SK-N-SH (cell line): ENCODE measurements around the gene CD46. TPM values are rescaled to one million over a fixed set of nuclear protein-coding genes. Genes with fewer than 3 reads are reported as not detected.

ENCODE experiments used
- CTCF ChIA-PET: fragments of 300-600, 350-600 bp; formaldehyde crosslinking; extraction: SDS; loops from one replicate; lab custom pipeline; 2021; lab: Yijun Ruan, JAX
- POLR2A ChIA-PET: fragments of 350-600 bp; sonication (Branson Sonifier 250); formaldehyde crosslinking; extraction: SDS; loops from one replicate; lab custom pipeline; 2020; ENCODE audit warnings: antibody characterized with exemption, inconsistent platforms; lab: Yijun Ruan, JAX
- DNase-seq: peaks from one replicate; pipeline ENCODE4 v3.0.0; 2012
- H2AFZ ChIP-seq: fragments of 200-600 bp; sonication (generic); 2 replicates; pipeline ENCODE4 v1.8.1; 2016; ENCODE audit warnings: antibody characterized with exemption, mild to moderate bottlenecking, low read depth
- H3F3A ChIP-seq: fragments of 200-600 bp; sonication (generic); replicated peaks from 2 replicates; pipeline ENCODE3; 2016; ENCODE audit warnings: antibody characterized with exemption, mild to moderate bottlenecking; ENCODE audit not compliant: insufficient read depth
- H3K27ac ChIP-seq, 2 experiments: fragments of 200-500 bp in 1 of 2; fragments of 200-600 bp in 1 of 2; sonication (Bioruptor generic) in 1 of 2; sonication (generic), shearing (Covaris generic) in 1 of 2; 2 replicates each; pipeline versions ENCODE4 v1.5.1 to v1.6.1; 2014 to 2016; ENCODE audit warnings: low read depth in 2 of 2, inconsistent platforms in 1 of 2, low read length in 1 of 2, mild to moderate bottlenecking in 1 of 2, mixed read lengths in 1 of 2
- H3K27me3 ChIP-seq: fragments of 200-600 bp; sonication (generic), shearing (Covaris generic); 2 replicates; pipeline ENCODE4 v1.6.1; 2016; ENCODE audit warnings: mixed run types; ENCODE audit not compliant: insufficient read depth
- H3K36me3 ChIP-seq, 2 experiments: fragments of 200-500 bp in 1 of 2; fragments of 200-600 bp in 1 of 2; sonication (Bioruptor generic) in 1 of 2; sonication (generic) in 1 of 2; replicated peaks in 1 of 2; 2 replicates each; pipeline versions ENCODE3 to v1.5.1; 2014 to 2016; ENCODE audit warnings: low read length in 1 of 2, mild to moderate bottlenecking in 1 of 2; ENCODE audit not compliant: insufficient read depth in 2 of 2, control insufficient read depth in 1 of 2
- H3K4me1 ChIP-seq, 2 experiments: fragments of 200-500 bp in 1 of 2; fragments of 200-600 bp in 1 of 2; sonication (Bioruptor generic) in 1 of 2; sonication (generic), shearing (Covaris generic) in 1 of 2; 2 replicates each; pipeline versions ENCODE4 v1.5.1 to v1.6.1; 2014 to 2016; ENCODE audit warnings: low read depth in 1 of 2, low read length in 1 of 2, mixed run types in 1 of 2; ENCODE audit not compliant: insufficient read depth in 2 of 2, control insufficient read depth in 1 of 2
- H3K4me2 ChIP-seq: fragments of 200-600 bp; sonication (generic), shearing (Covaris generic); 2 replicates; pipeline ENCODE4 v1.6.1; 2017; ENCODE audit warnings: mixed run types
- H3K4me3 ChIP-seq, 2 experiments: fragments of 200-500 bp in 1 of 2; fragments of 200-600 bp in 1 of 2; sonication (Bioruptor generic) in 1 of 2; sonication (generic), shearing (Covaris generic) in 1 of 2; 2 replicates each; pipeline versions ENCODE4 v1.5.1 to v1.8.1; 2014 to 2016; ENCODE audit warnings: low read depth in 2 of 2, inconsistent platforms in 1 of 2, low read length in 1 of 2, mild to moderate bottlenecking in 1 of 2, mixed read lengths in 1 of 2, moderate library complexity in 1 of 2
- H3K79me2 ChIP-seq: fragments of 200-600 bp; sonication (generic); 2 replicates; pipeline ENCODE4 v1.8.1; 2017; ENCODE audit warnings: mild to moderate bottlenecking; ENCODE audit not compliant: insufficient read depth
- H3K9ac ChIP-seq: fragments of 200-600 bp; sonication (generic); 2 replicates; pipeline ENCODE4 v1.6.1; 2017; ENCODE audit warnings: mixed run types
- H3K9me2 ChIP-seq: fragments of 200-600 bp; sonication (generic); 2 replicates; pipeline ENCODE4 v1.6.1; 2017; ENCODE audit warnings: mixed run types
- H3K9me3 ChIP-seq: fragments of 200-600 bp; sonication (generic); 2 replicates; pipeline ENCODE4 v1.6.1; 2017; ENCODE audit warnings: mixed run types, mild to moderate bottlenecking, moderate library complexity
- H4K20me1 ChIP-seq: fragments of 200-600 bp; sonication (generic); 2 replicates; pipeline ENCODE4 v1.6.1; 2017; ENCODE audit warnings: mild to moderate bottlenecking, mixed run types; ENCODE audit not compliant: insufficient read depth
- ELF1 ChIP-seq: IDR thresholded peaks from 2 replicates; pipeline ENCODE4 v1.4.0; 2012
- EZH2phosphoT487 ChIP-seq: fragments of 200-600 bp; sonication (generic); IDR thresholded peaks from 2 replicates; pipeline ENCODE4 v1.6.1; 2017; ENCODE audit warnings: low read depth, mixed run types, mild to moderate bottlenecking, antibody characterized with exemption, moderate library complexity, borderline replicate concordance
- FOXJ3 ChIP-seq: sonication (generic); formaldehyde crosslinking; IDR thresholded peaks from 2 replicates; pipeline ENCODE4 v1.5.1; 2020; ENCODE audit warnings: mild to moderate bottlenecking, missing genetic modification reagents
- GABPA ChIP-seq: IDR thresholded peaks from 2 replicates; pipeline ENCODE4 v1.4.0; 2012; ENCODE audit warnings: low read depth, mild to moderate bottlenecking
- JUND ChIP-seq: IDR thresholded peaks from 2 replicates; pipeline ENCODE4 v1.4.0; 2012
- MXI1 ChIP-seq: IDR thresholded peaks from 2 replicates; pipeline ENCODE4 v1.6.1; 2012; ENCODE audit warnings: mild to moderate bottlenecking, low read depth, low read length, improper control_type of control experiment
- NFIC ChIP-seq: IDR thresholded peaks from 2 replicates; pipeline ENCODE4 v1.4.0; 2012; ENCODE audit warnings: borderline replicate concordance
- NRF1 ChIP-seq: IDR thresholded peaks from 2 replicates; pipeline ENCODE4 v1.6.1; 2012; ENCODE audit warnings: low read depth, mild to moderate bottlenecking, low read length
- POLR2AphosphoS5 ChIP-seq: IDR thresholded peaks from 2 replicates; pipeline ENCODE4 v1.6.1; 2012; ENCODE audit warnings: low read depth, low read length
- RAD21 ChIP-seq: IDR thresholded peaks from 2 replicates; pipeline ENCODE4 v1.6.1; 2012; ENCODE audit warnings: mild to moderate bottlenecking, low read length
- RXRA ChIP-seq: IDR thresholded peaks from 2 replicates; pipeline ENCODE4 v1.4.0; 2012; ENCODE audit warnings: low read depth, mild to moderate bottlenecking, borderline replicate concordance
- SMC3 ChIP-seq: IDR thresholded peaks from 2 replicates; pipeline ENCODE4 v1.6.1; 2012; ENCODE audit warnings: low read depth, low read length, improper control_type of control experiment
- TCF12 ChIP-seq: IDR thresholded peaks from 2 replicates; pipeline ENCODE4 v1.4.0; 2012
- YY1 ChIP-seq: IDR thresholded peaks from 2 replicates; pipeline ENCODE4 v1.4.0; 2012; ENCODE audit warnings: low read depth, mild to moderate bottlenecking
- WGBS: methylation state at CpG from one replicate; pipeline ENCODE4 v1.1.6; 2017; ENCODE audit warnings: low lambda C conversion rate; 5-methylcytosine and 5-hydroxymethylcytosine counted together
- polyA plus RNA-seq, 3 experiments: library from polyadenylated mRNA; depleted of rRNA; stranded (reverse); fragments of >200 nt; gene quantifications; 2 replicates each; pipeline ENCODE4 v1.2.3, GENCODE V29; 2012
- TF ChIP-seq, protein P1 (sequence below): IDR thresholded peaks from 2 replicates; pipeline ENCODE4 v1.4.0; 2012; ENCODE audit warnings: low read depth, borderline replicate concordance
- TF ChIP-seq, protein P2 (sequence below): IDR thresholded peaks from 2 replicates; pipeline ENCODE4 v1.4.0; 2012; ENCODE audit warnings: low read depth, borderline replicate concordance
- TF ChIP-seq, protein P3 (sequence below): fragments of 200-600 bp; sonication (generic); IDR thresholded peaks from 2 replicates; pipeline ENCODE4 v1.6.1; 2017; ENCODE audit warnings: antibody characterized with exemption, mild to moderate bottlenecking, moderate library complexity

CD46 gene
- polyA plus RNA-seq, 1 of the 3 experiments (the other 2 are of a cell fraction), result 56.0 TPM

DNA sequence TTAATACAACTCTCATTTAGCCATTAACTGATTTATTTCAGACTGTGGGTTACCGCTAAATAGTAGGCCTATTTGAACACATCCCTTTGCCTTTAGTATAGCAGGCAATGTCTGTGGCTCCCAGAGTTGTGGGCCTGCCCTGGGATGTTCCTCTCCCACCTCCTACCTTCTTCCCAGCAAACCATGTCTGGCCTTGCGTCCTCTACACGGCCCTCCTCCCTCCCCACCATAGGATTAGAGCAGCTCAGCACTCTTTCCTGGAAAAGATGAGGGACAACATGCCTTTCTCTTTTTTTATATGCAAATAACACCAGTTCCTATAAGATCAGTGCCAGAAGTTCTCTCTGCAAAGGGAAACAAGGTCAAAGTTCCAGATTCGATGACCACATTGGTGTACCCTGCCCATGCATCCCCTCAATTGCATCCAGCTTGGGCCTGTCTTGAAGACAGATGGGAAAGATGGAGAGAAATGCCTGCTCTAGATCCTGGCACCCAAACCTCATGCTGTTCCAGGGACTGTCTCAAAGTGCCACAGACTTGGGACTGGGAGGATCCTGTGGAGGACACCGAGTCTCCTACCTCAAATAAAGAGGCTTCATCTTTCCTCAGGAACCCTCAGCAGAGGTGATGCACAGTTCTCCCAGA lies 57.2 kb downstream of the CD46 start:
- 94% methylated on average over 4 of the region's 5 CpGs for WGBS
- no peaks in the 10 kb centered on the region for H4K20me1 ChIP-seq
- peaks cover 0 to 7% of the 10 kb centered on the region in 2 experiments; a peak in 2 of 4 replicates for H3K4me1 ChIP-seq
- H3K4me3 ChIP-seq, result no peak overlapping the region
- H3K4me2 ChIP-seq, result no peak overlapping the region
- no peak for DNase-seq
- no peaks in the 10 kb centered on the region for H3K9me3 ChIP-seq
- no peaks in the 10 kb centered on the region for H3K27me3 ChIP-seq
- H3K9me2 ChIP-seq, result no peaks in the 10 kb centered on the region
- POLR2A ChIA-PET, result no interaction called here
- peaks cover 0 to 20% of the 10 kb centered on the region in 2 experiments for H3K36me3 ChIP-seq
- TF ChIP-seq, protein P1, sequence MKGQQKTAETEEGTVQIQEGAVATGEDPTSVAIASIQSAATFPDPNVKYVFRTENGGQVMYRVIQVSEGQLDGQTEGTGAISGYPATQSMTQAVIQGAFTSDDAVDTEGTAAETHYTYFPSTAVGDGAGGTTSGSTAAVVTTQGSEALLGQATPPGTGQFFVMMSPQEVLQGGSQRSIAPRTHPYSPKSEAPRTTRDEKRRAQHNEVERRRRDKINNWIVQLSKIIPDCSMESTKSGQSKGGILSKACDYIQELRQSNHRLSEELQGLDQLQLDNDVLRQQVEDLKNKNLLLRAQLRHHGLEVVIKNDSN, result no peak
- TF ChIP-seq, protein P2, sequence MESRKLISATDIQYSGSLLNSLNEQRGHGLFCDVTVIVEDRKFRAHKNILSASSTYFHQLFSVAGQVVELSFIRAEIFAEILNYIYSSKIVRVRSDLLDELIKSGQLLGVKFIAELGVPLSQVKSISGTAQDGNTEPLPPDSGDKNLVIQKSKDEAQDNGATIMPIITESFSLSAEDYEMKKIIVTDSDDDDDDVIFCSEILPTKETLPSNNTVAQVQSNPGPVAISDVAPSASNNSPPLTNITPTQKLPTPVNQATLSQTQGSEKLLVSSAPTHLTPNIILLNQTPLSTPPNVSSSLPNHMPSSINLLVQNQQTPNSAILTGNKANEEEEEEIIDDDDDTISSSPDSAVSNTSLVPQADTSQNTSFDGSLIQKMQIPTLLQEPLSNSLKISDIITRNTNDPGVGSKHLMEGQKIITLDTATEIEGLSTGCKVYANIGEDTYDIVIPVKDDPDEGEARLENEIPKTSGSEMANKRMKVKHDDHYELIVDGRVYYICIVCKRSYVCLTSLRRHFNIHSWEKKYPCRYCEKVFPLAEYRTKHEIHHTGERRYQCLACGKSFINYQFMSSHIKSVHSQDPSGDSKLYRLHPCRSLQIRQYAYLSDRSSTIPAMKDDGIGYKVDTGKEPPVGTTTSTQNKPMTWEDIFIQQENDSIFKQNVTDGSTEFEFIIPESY, result no peak
- TF ChIP-seq GABPA (no peak), JUND (no peak), RAD21 (no peak), NRF1 (no peak), SMC3 (no peak), NFIC (no peak), RXRA (no peak), TCF12 (no peak), EZH2phosphoT487 (no peak), FOXJ3 (CRISPR knock-in tag) (no peak), ELF1 (no peak), POLR2AphosphoS5 (no peak), YY1 (no peak), MXI1 (no peak)
- TF ChIP-seq, protein P3, sequence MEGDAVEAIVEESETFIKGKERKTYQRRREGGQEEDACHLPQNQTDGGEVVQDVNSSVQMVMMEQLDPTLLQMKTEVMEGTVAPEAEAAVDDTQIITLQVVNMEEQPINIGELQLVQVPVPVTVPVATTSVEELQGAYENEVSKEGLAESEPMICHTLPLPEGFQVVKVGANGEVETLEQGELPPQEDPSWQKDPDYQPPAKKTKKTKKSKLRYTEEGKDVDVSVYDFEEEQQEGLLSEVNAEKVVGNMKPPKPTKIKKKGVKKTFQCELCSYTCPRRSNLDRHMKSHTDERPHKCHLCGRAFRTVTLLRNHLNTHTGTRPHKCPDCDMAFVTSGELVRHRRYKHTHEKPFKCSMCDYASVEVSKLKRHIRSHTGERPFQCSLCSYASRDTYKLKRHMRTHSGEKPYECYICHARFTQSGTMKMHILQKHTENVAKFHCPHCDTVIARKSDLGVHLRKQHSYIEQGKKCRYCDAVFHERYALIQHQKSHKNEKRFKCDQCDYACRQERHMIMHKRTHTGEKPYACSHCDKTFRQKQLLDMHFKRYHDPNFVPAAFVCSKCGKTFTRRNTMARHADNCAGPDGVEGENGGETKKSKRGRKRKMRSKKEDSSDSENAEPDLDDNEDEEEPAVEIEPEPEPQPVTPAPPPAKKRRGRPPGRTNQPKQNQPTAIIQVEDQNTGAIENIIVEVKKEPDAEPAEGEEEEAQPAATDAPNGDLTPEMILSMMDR, result no peak
- H3K27ac ChIP-seq, result no peak overlapping the region
- H3F3A ChIP-seq, result no peaks in the 10 kb centered on the region
- H3K79me2 ChIP-seq, result no peaks in the 10 kb centered on the region
- no peak overlapping the region for H2AFZ ChIP-seq
- CTCF ChIA-PET, result interaction anchor here (1.2 to 2.0 kb wide), 2 partner anchors 12 to 15 kb away, joined by 5 read pairs; no protein-coding TSS in a partner anchor
- H3K9ac ChIP-seq, result no peak overlapping the region
